Fibroblast of skin of abdomen (primary cell): Measurements from ENCODE around the gene DUSP10.

Source experiments
- DNase-seq: peaks from one replicate; pipeline ENCODE4 v3.0.0-alpha.2; 2013

Gene DUSP10

DNA sequence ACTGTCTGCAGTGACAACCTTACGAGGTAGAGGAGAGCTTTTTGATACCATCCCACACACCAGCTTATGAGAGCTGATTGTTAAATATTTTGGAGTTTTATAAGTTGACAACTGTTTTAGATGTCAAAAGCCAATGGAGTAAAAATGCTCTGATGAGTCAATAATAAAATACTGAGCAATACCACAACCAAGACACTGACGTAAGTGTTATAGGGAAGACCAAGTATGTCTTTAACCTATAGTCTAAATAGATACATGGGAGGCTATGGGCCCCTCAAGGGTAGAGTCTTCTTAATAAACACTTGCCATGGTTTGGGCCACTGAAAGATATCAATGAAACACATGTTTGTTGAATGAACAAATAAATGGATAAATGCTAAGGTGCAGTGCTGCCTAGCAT lies 49.2 kb downstream of the DUSP10 start:
- DNase-seq, result no peak

DNA sequence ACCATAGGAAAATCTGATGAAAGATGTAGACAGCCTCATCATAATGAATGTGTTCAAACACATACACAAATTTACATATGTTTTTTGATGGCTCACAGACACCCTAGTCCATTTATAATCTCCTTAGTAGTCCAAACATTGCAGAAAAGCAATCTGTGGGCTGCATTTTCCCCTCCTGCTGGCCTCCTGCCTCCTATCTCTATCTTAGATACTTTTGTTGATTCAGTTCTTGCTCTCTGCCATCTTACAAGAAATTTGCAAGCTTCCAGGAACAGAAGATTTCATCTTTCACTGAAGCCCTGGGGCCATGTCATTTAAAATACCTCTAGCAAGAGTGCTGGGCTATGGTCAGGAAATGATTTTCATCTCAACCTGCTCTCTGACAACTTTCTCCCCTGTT lies 50.6 kb downstream of the DUSP10 start:
- DNase-seq, result no peak

DNA sequence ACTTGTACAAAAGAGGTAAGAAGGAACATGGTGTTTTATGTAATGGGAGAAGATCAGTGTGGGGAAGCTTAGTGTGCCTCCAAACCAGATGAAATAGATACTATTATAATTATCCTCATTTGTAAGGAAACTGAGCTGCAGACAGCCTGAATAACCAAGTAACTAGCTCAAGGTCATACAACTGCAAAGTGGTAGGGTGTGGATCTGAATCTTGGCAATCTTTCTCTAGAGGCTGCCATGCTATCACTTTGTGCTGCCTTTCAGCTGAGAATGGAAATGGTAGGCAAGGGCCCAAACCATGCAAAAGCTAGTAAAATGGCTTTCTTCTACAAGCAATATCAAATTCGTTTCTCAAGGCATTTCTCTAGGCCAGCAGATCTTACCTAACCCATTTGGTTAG lies 51.0 kb downstream of the DUSP10 start:
- DNase-seq, result no peak

- DNase-seq, result no peak
Measured at GRCh38 chr1:221689138-221689537, 52.8 kb downstream of the DUSP10 start.

DNA sequence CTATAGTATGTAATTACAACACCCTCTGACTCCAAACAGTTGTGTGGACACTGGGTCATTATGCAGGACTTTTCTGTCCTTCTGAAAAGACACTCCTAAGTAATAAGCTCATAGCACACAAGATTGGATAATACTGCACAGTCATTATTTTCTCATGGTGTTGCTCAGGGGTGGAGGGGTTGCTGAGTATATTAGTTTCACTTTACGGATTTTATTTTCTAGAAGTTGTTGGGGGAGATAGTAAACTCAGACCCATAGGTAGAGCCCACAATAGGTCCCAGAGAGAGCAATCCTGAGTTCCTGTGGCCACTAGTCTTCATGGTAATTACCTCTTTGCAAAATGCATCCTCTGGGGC lies 53.4 kb downstream of the DUSP10 start:
- DNase-seq, result no peak

DNA sequence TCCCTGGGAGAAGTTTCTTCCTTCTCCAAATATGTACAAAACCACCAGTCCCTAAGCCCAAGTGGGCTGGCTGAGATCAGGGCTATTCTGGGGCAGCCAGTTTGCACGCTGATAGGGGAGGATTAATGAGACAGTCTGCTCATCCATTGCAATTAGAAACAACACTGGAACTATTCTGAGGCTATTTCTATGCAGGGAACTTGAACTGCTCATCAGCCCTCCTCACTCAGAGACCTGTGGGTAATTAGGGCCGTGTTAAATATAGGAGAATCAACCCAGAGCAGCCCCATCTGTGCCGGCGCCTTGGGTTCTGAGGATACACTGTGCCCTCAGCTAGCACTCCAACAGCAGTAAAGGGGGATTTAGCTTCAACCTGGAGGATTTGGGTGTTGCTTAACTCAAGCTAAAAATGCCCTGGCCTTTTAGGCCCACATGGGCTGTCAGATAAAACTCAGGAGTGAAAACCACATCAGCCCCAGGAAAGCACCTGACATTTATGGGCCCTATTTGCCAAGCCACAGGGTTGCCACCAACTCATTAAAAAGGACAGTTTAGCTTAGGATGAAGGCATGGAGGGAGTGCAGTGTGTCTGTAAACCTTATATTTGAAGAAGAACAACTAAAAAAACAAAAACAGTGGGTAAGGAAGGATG lies 53.9 kb downstream of the DUSP10 start:
- DNase-seq, result no peak

DNA sequence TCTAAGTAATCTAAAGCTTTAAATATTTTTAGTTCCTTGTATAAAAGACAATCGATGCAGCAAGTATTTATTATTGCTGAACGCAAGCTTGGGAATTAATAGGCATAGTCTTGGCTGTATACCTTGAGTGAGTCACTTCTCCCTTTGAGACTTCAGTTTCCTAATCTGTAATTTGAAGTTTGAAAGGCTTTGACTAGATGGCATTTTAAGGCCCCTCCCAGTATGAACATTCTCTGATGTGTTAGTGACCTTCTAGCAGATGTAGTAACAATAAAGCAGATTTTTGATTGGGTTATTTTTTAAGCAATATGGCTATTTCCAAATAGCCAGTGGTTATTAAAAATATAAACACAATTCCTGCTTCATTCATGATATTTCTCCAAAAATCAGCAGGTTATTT lies 58.2 kb downstream of the DUSP10 start:
- no peak for DNase-seq

- no peak for DNase-seq
Measured at GRCh38 chr1:221680085-221680484, 61.8 kb downstream of the DUSP10 start.

- DNase-seq, result no peak
Measured at GRCh38 chr1:221678014-221678413, 63.9 kb downstream of the DUSP10 start.

DNA sequence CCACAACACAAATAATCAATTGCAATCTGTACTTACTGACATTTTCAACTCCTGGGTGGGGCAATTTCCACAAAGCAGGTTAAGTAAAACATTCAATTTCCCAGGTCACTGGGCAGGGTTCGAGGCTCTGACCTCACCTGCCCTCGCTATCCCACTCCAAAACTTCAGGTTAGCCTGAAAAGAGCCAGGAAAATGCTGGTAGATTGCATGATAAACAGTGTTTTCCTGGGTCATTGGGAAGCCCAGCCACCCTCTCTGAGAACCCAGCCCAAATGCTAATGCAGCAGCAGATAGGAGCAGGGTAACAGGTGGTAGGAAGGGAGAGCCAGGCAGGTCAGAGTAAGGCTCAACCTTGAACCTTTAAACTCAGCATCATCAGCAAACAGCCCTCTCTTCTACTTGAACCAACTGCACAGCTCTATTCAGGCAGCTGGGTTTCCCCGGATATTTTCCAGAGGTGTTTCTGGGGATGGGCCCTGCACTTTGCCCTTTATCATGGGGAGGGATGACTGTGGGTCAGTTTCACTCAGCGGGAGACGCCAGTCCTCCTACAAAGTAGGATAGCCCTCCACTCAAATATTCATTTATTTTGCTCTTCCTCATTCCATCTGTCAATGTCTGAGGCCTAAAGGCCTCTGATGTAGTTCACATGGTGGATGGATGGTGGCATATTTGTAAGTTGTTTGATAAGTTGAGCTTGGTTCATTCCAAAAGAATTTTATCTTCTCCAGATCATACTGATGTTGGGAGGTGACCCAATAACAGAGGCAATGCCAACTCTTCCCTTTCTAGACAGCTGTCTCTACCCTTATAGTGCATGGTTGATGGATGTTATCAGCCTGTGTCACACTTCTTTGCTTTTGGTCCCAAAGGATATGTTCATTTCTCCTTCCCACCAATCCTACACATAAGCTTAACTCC lies 65.7 kb downstream of the DUSP10 start:
- no peak for DNase-seq

- no peak for DNase-seq
Measured at GRCh38 chr1:221672965-221673364, 68.9 kb downstream of the DUSP10 start.

- DNase-seq, result peak; percentile 54
Measured at GRCh38 chr1:221672239-221672645, 69.6 kb downstream of the DUSP10 start.

DNA sequence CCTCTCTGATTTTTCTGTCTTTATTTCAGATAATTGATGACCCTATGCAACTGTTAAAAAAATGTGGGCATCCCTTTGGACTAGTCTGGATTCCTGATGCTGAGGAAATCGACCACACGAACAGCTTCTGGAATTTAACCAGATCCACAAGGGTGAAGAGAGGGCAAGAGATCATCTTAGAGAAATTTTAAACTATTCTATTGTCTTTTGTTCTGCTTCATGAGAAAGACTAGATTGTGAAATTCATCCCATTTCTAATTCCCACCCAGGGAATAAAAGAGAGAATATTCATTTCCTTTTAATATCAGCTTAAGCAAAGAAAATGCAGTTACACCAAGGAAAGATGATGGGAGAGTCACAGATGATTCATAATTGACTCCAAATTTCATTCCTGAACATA lies 71.8 kb downstream of the DUSP10 start:
- peak; percentile 73 for DNase-seq

DNA sequence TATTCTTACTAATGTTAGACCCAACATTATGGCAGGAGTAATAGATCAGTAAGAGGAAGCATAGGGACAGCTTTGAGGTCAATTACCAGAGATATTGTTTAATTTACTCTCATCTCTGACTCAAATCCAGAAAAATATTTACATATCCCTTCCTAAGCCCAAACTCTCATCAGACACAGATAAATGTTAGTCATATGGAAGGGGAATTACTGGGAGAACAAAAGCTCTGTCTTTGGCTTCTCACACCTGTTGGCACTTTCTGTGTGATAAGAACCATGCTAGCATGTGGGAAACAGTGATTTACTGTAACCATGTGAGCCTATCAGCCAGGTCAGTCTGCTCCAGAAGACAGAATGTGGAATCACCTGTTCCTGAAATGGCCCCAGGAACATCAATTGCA lies 72.4 kb downstream of the DUSP10 start:
- no peak for DNase-seq

DNA sequence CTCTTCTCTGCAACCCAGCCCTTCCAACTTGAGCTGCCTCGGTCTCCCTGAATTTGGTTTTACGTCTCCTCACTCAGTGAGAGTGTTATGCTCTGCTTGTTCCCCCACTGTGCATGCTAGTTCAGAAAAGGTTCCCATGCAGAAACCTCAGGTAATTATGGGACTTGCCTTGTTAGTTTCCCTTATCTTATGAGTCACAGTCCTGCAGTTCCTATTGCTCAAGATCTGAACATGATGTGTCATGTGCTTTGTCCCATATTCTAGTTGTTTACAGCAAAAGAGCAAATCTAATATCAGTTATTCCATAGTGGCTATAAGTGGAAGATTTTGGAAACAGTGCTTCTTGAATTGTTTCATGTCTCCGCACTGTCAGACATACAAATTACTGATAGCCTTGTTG lies 74.4 kb downstream of the DUSP10 start:
- DNase-seq, result peak; percentile 49

DNA sequence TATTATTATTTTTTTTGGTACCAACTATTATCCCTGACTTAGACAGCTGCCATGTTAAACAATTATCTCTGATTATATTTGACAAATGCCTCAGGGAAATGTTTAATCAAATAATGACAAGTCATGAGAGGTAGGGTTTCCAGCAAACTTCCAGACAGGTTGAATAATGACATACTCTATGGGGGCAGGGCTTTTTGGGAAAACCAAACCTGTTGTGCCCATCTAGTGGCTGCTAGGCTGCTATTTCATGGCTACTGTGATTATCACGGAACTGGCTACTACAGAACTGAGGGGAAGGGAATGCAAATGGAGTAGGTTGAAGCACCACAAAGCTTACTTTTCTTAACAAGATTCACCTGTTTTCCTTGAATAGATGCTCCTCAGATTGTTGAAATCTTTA lies 77.6 kb downstream of the DUSP10 start:
- DNase-seq, result no peak

DNA sequence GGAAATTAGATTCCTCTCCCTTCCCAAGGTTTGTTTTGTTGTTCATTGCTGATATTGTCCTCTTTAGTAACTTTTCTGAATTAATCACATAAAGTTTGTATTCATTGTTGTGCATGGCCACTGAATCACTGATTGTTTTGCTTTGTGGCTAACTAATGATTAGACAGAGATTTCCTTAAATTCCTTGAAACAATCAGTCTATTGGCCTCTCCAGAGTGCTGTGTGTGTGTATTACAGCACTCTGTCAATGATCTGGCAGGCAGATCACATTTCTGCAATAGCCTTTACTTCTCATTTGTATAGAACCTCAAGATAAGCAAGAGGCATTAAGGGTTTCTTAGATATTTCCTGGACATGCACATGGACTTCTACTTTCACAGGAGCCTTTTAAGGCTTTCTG lies 78.6 kb downstream of the DUSP10 start:
- DNase-seq, result no peak

DNA sequence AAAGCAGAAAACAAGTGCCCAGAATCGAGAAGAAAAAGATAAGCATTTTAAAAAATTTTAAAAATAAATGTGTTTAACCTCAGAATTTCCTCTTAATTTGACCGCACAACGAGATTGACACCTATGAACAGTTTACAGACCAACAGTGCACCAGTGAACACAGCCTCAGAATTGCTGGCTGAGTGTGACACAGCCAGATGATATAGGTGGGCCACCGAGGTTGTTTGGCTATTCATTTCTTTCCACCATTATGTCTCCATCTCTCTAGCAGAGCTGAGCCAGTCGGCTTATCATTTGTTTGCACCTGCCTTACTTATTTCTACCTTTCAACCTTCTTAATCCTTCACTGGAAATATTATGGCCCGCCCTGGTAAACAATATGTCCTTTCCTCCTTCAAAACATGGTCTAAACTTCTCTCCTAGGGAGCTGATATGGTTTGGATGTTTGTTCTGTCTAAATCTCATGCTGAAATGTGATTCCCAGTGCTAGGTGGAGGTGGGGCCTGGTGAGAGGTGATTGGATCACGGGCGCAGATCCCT lies 86.1 kb downstream of the DUSP10 start:
- no peak for DNase-seq
